C4-2B (cell line): ENCODE data around the gene PLXNA4.

Experiments
- H3K27ac ChIP-seq: fragments of 450-650 bp; 2 replicates; pipeline ENCODE4 v1.5.1; 2017
- ZFX ChIP-seq: fragments of 450-650 bp; IDR thresholded peaks from 2 replicates; pipeline ENCODE4 v1.6.1; 2017
- TF ChIP-seq, protein P1 (sequence below): fragments of 450-650 bp; conservative IDR thresholded peaks from 2 replicates; pipeline ENCODE4 v1.5.1; 2017; ENCODE audit warnings: mild to moderate bottlenecking

PLXNA4 gene

DNA sequence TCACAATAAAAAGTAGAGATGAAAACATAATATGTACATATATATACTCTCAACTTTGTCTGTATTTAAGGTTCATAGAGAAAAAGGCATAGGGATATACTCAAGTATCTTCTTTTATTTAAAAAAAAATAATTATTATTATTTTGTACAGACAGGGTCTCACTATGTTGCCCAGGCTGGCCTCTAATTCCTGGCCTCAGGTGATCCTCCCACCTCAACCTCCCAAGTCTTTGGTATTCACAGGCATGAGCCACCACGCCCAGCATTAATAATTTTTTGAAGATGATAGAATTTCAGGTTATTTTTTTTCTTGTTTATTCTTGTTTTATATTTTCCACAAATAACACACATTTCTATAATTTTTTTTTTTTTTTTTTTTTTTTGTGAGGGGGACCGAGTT is 113.8 kb downstream of the PLXNA4 start:
- TF ChIP-seq, protein P1, sequence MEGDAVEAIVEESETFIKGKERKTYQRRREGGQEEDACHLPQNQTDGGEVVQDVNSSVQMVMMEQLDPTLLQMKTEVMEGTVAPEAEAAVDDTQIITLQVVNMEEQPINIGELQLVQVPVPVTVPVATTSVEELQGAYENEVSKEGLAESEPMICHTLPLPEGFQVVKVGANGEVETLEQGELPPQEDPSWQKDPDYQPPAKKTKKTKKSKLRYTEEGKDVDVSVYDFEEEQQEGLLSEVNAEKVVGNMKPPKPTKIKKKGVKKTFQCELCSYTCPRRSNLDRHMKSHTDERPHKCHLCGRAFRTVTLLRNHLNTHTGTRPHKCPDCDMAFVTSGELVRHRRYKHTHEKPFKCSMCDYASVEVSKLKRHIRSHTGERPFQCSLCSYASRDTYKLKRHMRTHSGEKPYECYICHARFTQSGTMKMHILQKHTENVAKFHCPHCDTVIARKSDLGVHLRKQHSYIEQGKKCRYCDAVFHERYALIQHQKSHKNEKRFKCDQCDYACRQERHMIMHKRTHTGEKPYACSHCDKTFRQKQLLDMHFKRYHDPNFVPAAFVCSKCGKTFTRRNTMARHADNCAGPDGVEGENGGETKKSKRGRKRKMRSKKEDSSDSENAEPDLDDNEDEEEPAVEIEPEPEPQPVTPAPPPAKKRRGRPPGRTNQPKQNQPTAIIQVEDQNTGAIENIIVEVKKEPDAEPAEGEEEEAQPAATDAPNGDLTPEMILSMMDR, result no peak
- TF ChIP-seq ZFX, result no peak
- H3K27ac ChIP-seq, result no peak overlapping the region

DNA sequence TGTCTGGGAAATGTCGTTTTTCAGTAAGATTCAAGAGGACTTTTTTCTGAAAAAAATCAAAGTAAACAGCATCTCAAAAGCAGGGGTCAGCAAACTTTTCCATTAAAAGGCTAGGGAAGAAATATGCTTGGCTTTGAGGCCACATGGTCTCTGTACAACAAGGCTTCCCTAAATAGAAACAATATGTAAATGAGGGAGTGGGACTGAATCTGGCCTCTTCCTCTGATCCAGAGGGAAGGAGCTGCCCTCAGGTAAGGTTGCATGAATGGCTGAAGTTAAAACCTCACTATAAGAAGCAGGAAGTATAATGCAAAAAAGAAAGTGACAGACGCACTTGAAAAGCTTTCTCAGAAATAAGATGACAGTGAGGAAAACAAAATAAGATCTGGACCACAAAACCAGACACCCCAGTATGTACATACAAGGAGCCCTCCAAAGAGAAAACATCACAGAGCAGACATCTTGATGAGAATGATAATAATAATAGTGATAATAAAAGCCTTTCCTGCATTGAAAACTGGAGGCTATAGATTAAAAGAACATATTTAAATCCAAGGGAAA is 115.2 kb downstream of the PLXNA4 start:
- no peak overlapping the region for H3K27ac ChIP-seq

DNA sequence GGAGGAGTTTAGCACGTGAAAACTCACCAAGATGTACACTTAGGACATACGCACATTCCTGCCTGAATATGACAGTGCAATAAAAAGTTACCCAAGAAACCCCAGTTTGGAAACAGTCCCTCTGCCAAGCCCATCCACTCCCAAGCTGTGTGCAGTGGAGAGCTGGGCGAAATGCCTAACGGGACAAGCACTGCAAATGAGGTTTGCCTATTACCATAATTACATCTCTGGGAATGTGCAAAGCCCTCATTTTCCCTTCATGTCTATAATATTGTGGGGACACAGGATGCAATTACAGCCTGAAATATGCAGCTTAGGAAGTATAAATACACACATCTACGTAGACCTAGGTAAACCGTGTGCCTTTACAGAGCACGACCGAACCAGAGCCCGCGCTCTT is 117.5 kb downstream of the PLXNA4 start:
- TF ChIP-seq, protein P1, result no peak
- no peak for TF ChIP-seq ZFX

More for the DNA sequence above, 115.2 kb downstream of the PLXNA4 start:
- TF ChIP-seq, protein P1, result no peak
- TF ChIP-seq ZFX, result no peak

DNA sequence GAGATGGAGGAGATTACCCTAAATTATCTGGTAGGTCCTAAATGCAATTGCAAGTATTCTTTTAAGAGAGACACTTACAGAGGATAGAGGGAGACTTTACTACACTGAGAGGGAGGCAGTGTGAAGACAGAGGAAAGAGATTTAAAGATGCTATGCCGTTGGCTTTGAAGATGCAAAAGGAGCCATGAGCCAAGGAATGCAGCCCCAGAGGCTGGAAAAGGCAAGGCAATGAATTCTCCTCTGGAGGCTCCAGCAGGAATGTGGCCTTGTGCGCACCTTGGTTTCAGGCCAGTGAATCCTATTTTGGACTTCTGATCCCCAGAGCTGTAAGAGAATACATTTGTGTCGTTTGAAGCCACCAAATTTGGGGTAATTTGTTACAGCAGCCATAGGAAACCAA is 118.6 kb downstream of the PLXNA4 start:
- no peak overlapping the region for H3K27ac ChIP-seq
- TF ChIP-seq, protein P1, result no peak
- no peak for TF ChIP-seq ZFX

More for the DNA sequence above, 117.5 kb downstream of the PLXNA4 start:
- H3K27ac ChIP-seq, result no peak overlapping the region

DNA sequence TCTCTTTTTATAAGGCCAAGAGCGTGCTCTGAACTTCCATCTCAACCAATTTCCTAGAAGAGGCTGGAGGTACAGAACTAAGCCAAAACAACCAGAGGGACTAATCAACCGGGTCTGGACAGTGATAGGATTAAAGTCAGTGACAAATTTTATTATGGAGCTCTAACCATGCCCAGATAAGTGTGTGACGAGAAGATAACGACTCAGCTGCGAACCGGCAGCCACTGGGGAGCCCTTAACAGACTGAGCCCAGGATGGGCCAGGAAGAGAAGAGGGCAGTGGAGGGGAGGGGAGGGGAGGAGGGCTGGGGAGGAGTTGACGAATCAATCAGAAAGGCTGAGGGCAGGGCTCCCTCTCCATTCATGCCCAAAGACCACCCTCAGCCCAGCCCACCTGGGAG is 119.9 kb downstream of the PLXNA4 start:
- no peak overlapping the region for H3K27ac ChIP-seq
- TF ChIP-seq, protein P1, result no peak

DNA sequence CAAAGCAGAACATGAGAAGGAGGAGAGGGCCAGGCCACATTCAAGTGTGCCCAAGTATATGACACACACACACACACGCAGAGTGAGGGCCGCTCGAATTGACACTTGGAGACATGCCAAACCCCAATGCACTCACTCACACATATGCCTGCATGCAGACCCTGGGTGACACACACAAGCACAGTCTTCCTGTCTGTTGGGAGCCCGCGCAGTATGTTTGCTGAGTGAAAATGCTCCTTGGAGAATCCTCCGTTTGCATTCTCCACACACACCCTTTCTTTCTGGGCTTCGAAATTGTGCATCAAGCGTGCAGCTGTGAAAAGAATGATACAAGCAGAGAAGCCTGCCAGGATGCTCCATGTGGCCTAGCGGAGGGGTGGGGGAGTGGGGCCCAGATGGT is 120.9 kb downstream of the PLXNA4 start:
- H3K27ac ChIP-seq, result no peak overlapping the region
- TF ChIP-seq ZFX, result no peak
- TF ChIP-seq, protein P1, result no peak

DNA sequence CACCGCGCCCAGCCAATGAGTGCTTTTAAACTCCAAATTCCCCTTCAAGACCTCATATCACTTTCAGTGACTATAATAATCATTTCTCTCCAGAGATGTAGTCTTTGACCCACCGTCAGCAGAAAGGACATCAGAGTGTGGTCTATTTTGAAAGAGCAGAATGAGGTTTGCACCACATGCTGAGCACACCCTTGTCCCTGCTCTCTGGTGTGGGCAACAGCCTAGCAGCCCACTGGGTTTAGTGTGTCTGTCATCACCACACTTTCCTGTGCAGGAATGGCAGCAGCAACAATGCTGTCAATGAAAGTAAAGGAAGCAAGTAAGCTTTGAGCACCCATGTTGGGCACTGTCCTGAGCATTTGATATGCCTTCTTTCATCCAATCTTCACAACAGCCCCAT is 122.4 kb downstream of the PLXNA4 start:
- no peak for TF ChIP-seq ZFX
- TF ChIP-seq, protein P1, result no peak
- no peak overlapping the region for H3K27ac ChIP-seq
